Activated T-cell treated with anti-CD3 and anti-CD28 coated beads, Interleukin-2, amount 50 U/mL, for 72 hours (primary cell): ENCODE results near the gene DNMT3B. TPM values are rescaled to one million over a fixed set of nuclear protein-coding genes. Genes with fewer than 3 reads are reported as not detected.
"Not testable (repeated sequence)": the region's sequence is repeated elsewhere in the genome, so short reads cannot be mapped to it uniquely, and the experiment has no call there.

Source experiments
- ATAC-seq, 2 donors: fragments of 150-1000 bp; cut with Tn5 transposase; replicated peaks in 1 of 2; 2 replicates each; pipeline ENCODE4 v1.10.0; 2021; ENCODE audit warnings: moderate library complexity in 2 of 2, mild to moderate bottlenecking in 1 of 2
- DNase-seq, 2 donors: peaks; one replicate each; pipeline ENCODE4 v3.0.0; 2021 to 2022; ENCODE audit warnings: mixed read lengths in 1 of 2
- H3K27ac Mint-ChIP-seq: one replicate; pipeline ENCODE4 v1.8.0; 2022; ENCODE audit warnings: mild to moderate bottlenecking, moderate library complexity, mixed read lengths
- H3K27me3 Mint-ChIP-seq: one replicate; pipeline ENCODE4 v1.8.0; 2022; ENCODE audit warnings: low read depth, mixed read lengths
- H3K36me3 Mint-ChIP-seq, 2 donors: one replicate each; pipeline ENCODE4 v1.8.0; 2022; ENCODE audit warnings: mixed read lengths in 2 of 2, mild to moderate bottlenecking in 1 of 2; ENCODE audit not compliant: insufficient read depth in 2 of 2
- H3K4me1 Mint-ChIP-seq: one replicate; pipeline ENCODE4 v1.8.0; 2022; ENCODE audit warnings: low read depth, mixed read lengths
- H3K4me3 Mint-ChIP-seq, 2 donors: one replicate each; pipeline ENCODE4 v1.8.0; 2022; ENCODE audit warnings: mild to moderate bottlenecking in 2 of 2, mixed read lengths in 2 of 2, moderate library complexity in 2 of 2
- H3K9me3 Mint-ChIP-seq, 2 donors: one replicate each; pipeline ENCODE4 v1.8.0; 2022; ENCODE audit warnings: mixed read lengths in 2 of 2
- total RNA-seq, 2 donors: library from RNA; stranded (reverse); gene quantifications; one replicate each; pipeline ENCODE4 v1.2.3, GENCODE V29; 2022

The DNMT3B gene
- total RNA-seq = 1 to 10 TPM; 2.6 to 3.2 TPM

DNA sequence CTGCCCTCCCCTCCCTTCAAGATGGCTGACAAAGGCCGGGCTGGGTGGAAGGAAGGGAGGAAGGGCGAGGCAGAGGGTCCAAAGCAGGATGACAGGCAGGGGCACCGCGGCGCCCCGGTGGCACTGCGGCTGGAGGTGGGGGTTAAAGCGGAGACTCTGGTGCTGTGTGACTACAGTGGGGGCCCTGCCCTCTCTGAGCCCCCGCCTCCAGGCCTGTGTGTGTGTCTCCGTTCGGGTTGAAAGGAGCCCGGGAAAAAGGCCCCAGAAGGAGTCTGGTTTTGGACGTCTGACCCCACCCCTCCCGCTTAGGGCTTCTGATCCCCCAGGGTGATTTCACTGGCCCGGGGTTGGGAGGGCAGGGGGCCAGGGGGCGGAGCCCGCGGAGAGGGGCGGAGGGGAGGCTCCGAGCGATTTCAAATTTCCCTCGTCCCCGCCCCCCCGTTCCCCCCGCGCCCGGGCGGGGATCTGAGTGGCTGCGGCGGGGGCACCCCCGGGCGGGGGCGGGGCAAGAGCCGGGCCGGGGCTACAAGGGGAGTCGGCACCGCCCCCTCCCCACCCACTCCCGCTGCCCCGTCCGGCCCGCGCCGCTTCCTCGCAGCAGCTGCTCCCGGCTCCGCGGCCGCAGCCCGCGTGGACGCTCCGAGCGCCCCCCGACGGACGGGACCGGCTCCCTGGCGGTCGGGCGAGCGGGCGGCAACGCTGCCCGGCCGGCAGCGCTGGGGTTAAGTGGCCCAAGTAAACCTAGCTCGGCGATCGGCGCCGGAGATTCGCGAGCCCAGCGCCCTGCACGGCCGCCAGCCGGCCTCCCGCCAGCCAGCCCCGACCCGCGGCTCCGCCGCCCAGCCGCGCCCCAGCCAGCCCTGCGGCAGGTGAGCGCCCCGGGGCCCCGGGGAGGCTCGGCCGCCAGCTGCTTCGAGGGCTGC lies at the start of gene DNMT3B:
DNMT3B (plus strand) TSS at position 555 of the 923 bp plus-strand sequence. CDS start 17,939 bp downstream, outside the sequence.
- H3K27me3 Mint-ChIP-seq = peaks cover 12% of the 10 kb centered on the region
- peak within 1 kb of the TSS; percentile 13 for H3K27ac Mint-ChIP-seq
- H3K4me1 Mint-ChIP-seq = peaks cover 18% of the 10 kb centered on the region
- no peaks in the 10 kb centered on the region for H3K36me3 Mint-ChIP-seq
- ATAC-seq (peak; percentile 84 to 87), DNase-seq (peak; percentile 85 to 87)
- no peaks in the 10 kb centered on the region for H3K9me3 Mint-ChIP-seq
- H3K4me3 Mint-ChIP-seq = peak within 1 kb of the TSS; percentile 89 to 92

DNA sequence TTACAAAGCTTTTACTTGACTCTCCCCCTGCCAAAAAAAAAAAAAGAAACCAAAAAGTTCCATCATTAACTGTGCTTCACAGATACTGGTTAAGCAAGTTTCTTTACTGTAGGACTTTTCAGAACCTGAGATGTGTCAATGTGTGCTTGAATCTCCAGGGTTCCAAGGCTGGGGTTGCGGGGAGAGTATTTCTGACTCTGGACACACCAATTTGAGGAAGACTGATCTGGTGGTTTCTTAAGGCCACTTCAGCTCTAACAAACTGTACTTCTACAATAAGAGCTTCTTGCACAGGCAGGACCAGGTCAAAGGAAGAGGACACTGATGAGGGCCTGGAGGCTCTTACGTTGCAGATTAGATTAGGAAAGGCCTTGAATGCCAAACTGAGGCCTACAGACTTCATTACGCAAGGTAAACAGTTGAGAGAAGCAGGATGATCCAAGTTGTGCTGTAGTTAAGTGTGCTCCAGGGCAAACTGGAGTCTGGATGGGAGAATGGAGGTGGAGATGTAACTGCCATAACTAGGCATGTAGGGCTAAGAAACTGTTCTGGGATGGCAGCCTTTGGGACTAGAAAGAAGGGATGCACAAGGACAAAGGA lies 43.3 kb upstream of the DNMT3B start:
- DNase-seq = no peak
- ATAC-seq = no peak
- H3K4me1 Mint-ChIP-seq = no peaks in the 10 kb centered on the region
- H3K9me3 Mint-ChIP-seq = no peaks in the 10 kb centered on the region
- H3K4me3 Mint-ChIP-seq = no peak overlapping the region
- no peaks in the 10 kb centered on the region for H3K27me3 Mint-ChIP-seq
- H3K36me3 Mint-ChIP-seq = peaks cover 2 to 5% of the 10 kb centered on the region in 2 donors
- no peak overlapping the region for H3K27ac Mint-ChIP-seq

GRCh38 chr20:32727683-32728082 lies 34.5 kb upstream of the DNMT3B start:
- no peak for ATAC-seq
- Mint-ChIP-seq H3K4me1 (peaks cover 14% of the 10 kb centered on the region), H3K36me3 (peaks cover 1 to 7% of the 10 kb centered on the region in 2 donors), H3K4me3 (no peak overlapping the region), H3K27me3 (no peaks in the 10 kb centered on the region), H3K9me3 (no peaks in the 10 kb centered on the region), H3K27ac (no peak overlapping the region)
- no peak for DNase-seq

DNA sequence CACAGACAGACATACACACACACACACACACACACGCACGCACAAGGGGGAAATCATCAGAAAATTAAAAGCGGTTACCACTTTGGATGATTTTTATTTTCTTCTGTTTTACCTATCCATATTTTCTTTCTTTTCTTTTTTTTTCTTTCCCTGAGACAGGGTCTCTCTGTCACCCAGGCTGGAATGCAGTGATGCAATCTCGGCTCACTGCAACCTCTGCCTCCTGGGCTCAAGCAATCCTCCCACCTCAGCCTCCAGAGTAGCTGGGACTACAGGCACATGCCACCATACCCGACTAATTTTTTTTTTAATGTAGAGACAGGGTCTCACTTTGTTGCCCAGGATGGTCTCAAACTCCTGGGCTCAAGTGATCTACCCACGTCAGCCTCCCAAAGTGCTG lies 33.8 kb upstream of the DNMT3B start:
- DNase-seq, H3K9me3 Mint-ChIP-seq, H3K27ac Mint-ChIP-seq, ATAC-seq, H3K4me3 Mint-ChIP-seq, H3K36me3 Mint-ChIP-seq, H3K27me3 Mint-ChIP-seq: not testable (repeated sequence)
- peaks cover 14% of the 10 kb centered on the region for H3K4me1 Mint-ChIP-seq

DNA sequence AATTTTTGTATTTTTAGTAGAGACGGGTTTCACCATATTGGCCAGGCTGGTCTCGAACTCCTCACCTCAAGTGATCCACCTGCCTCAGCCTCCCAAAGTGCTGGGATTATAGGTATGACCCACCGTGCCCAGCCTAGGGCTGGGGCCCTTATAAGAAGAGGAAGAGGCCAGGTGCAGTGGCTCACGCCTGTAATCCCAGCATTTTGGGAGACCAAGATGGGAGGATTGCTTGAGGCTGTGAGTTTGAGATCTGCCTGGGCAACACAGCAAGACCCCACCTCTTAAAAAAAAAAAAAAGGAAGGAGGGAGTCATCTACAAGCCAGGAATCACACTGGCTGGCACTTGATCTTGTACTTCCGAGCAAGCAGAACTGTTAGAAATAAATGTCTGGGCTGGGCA lies 32.9 kb upstream of the DNMT3B start:
- H3K27me3 Mint-ChIP-seq, ATAC-seq, H3K36me3 Mint-ChIP-seq, H3K4me3 Mint-ChIP-seq, H3K27ac Mint-ChIP-seq, DNase-seq, H3K9me3 Mint-ChIP-seq: not testable (repeated sequence)
- peaks cover 14% of the 10 kb centered on the region for H3K4me1 Mint-ChIP-seq

DNA sequence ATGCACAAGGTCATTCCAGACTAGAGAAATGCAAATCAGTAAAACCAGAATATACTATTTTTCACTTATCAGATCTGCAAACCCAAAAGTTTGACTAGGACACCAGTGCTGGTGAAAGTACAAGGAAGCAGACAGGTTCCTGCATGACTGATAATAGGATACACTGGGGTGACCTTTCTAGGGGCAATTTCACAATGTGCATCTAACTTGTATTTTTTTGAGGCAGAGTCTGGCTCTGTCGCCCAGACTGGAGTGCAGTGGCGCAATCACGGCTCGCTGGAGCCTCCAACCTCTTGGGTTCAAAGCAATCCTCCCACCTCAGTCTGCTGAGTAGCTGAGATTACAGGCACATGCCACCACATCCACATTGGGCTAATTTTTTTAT lies 30.3 kb upstream of the DNMT3B start:
- no peaks in the 10 kb centered on the region for H3K9me3 Mint-ChIP-seq
- H3K4me3 Mint-ChIP-seq = peak overlapping the region in 1 of 2 donors; percentile 6
- DNase-seq (no peak), ATAC-seq (peak in 1 of 2 donors; percentile 60)
- peaks cover 27% of the 10 kb centered on the region for H3K4me1 Mint-ChIP-seq
- H3K27ac Mint-ChIP-seq = peak overlapping the region; percentile 47
- H3K36me3 Mint-ChIP-seq = no peaks in the 10 kb centered on the region
- H3K27me3 Mint-ChIP-seq = no peaks in the 10 kb centered on the region

- Mint-ChIP-seq H3K27ac (peak overlapping the region; percentile 91), H3K27me3 (no peaks in the 10 kb centered on the region), H3K4me3 (peak overlapping the region; percentile 43 to 65), H3K36me3 (peaks cover 0 to 6% of the 10 kb centered on the region in 2 donors), H3K9me3 (no peaks in the 10 kb centered on the region), H3K4me1 (peaks cover 60% of the 10 kb centered on the region)
- ATAC-seq (peak; percentile 94), DNase-seq (peak; percentile 43 to 56)
Observed at GRCh38 chr20:32737371-32738223, 24.6 kb upstream of the DNMT3B start.

GRCh38 chr20:32741151-32741550 lies 21.0 kb upstream of the DNMT3B start:
- ATAC-seq (no peak), DNase-seq (no peak)
- Mint-ChIP-seq H3K27me3 (no peaks in the 10 kb centered on the region), H3K4me3 (peak overlapping the region in 1 of 2 donors; percentile 100), H3K4me1 (peaks cover 74% of the 10 kb centered on the region), H3K9me3 (no peaks in the 10 kb centered on the region), H3K36me3 (peaks cover 3 to 10% of the 10 kb centered on the region in 2 donors), H3K27ac (no peak overlapping the region)

GRCh38 chr20:32742322-32743236 lies 19.6 kb upstream of the DNMT3B start:
- Mint-ChIP-seq H3K4me3 (peak overlapping the region; percentile 96 to 100), H3K36me3 (peaks cover 3 to 10% of the 10 kb centered on the region in 2 donors), H3K27ac (peak overlapping the region; percentile 97), H3K9me3 (no peaks in the 10 kb centered on the region), H3K27me3 (no peaks in the 10 kb centered on the region), H3K4me1 (peaks cover 60% of the 10 kb centered on the region)
- ATAC-seq = peak in 1 of 2 donors; percentile 17
- DNase-seq = peak; percentile 19 to 31

GRCh38 chr20:32743237-32744112 lies 18.7 kb upstream of the DNMT3B start, which contains the start of gene COMMD7:
Gene COMMD7 (minus strand): TSS chr20:32743467. CDS start chr20:32743391, 76 bp downstream.
- Mint-ChIP-seq H3K36me3 (peaks cover 3 to 10% of the 10 kb centered on the region in 2 donors), H3K27ac (peak within 1 kb of the TSS; percentile 97), H3K9me3 (no peaks in the 10 kb centered on the region), H3K4me1 (peaks cover 51% of the 10 kb centered on the region), H3K27me3 (no peaks in the 10 kb centered on the region), H3K4me3 (peak within 1 kb of the TSS; percentile 96 to 100)
- peak; percentile 85 to 89 for ATAC-seq
- DNase-seq = peak; percentile 84

GRCh38 chr20:32749914-32750637 lies 12.1 kb upstream of the DNMT3B start:
- Mint-ChIP-seq H3K4me3 (no peak overlapping the region), H3K36me3 (no peaks in the 10 kb centered on the region), H3K9me3 (no peaks in the 10 kb centered on the region), H3K27ac (no peak overlapping the region), H3K27me3 (no peaks in the 10 kb centered on the region), H3K4me1 (peaks cover 11% of the 10 kb centered on the region)
- ATAC-seq = no peak
- no peak for DNase-seq
